GM18909 (cell line): ENCODE results near the gene MORN4.
"Not testable (repeated sequence)": the region's sequence is repeated elsewhere in the genome, so short reads cannot be mapped to it uniquely, and the experiment has no call there.

Experiments
- ATAC-seq: cut with Tn5 transposase; IDR thresholded peaks from one replicate; pipeline ENCODE4 v1.9.1; 2021; ENCODE audit warnings: mild to moderate bottlenecking; ENCODE audit not compliant: unreplicated experiment, poor library complexity

Gene MORN4

GRCh38 chr10:97632949-97633884, at the start of gene MORN4:
Gene MORN4, minus strand, starts transcription at chr10:97633500. Its CDS starts 13,847 bp downstream, at chr10:97619653.
- peak; percentile 99 for ATAC-seq

- no peak for ATAC-seq
These were observed 48.7 kb upstream of the MORN4 start for GRCh38 chr10:97682042-97682441.

GRCh38 chr10:97679594-97679993, 46.3 kb upstream of the MORN4 start:
- ATAC-seq = no peak

DNA sequence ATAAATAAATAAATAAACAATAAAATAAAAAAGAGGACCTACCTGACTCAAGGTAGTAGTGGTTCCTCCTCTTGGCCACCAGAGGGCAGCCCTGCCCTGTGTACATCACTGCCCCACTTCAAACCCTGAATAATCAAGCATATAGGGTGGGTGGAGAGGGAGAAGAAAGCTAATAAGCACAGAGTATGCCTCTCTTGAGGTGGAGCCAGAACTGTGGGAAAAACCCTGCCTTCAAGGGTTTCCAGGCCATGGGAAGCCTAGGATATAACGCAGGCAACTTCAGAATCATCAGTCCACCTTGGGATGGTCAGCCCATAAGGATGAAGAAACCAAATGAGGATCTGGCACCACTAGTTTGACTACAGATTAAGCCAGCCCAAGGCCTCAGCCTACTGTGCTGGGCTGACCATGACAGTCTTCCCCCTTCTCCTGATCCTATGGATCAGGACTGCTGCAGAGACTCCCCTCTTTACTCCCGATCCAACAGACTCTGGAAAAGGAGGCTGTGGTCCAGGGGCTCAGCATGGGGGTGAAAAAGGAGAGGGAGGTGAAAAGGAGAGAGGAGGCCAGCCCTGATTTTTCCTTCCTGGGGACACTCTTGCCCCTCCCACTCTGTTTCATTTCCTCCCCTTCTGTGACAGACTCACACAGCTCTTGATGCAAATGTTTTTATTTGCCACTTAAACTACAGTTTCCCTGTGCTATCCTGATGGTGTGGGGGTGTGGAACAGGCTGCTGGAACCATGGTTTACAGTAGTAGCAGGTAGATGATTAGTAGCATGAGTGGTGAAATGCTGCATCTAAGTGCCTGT, 43.7 kb upstream of the MORN4 start:
- peak; percentile 78 for ATAC-seq

DNA sequence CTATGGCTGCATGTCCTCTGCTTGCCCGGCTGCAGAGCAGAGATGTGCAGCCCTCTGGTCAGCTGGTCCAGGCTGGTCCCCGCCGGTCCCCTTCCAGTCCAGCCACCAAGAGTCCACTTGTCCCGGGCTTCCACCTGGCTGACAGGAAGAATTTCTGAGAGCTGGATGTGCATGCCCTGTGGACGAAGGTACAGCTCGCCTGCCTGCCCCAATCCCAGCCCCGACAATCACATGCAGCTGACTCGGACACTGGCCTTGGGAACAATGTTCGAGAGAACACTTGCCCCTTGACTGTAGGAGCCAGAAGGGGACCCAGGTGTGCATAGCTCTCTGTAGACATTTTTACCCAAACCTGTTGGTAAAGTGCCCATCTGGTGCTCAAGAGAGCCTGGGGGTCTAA, 41.9 kb upstream of the MORN4 start:
- no peak for ATAC-seq

GRCh38 chr10:97673736-97674525, 40.6 kb upstream of the MORN4 start:
- ATAC-seq = no peak

- ATAC-seq = no peak
These were observed 36.3 kb upstream of the MORN4 start for GRCh38 chr10:97669571-97669970.

DNA sequence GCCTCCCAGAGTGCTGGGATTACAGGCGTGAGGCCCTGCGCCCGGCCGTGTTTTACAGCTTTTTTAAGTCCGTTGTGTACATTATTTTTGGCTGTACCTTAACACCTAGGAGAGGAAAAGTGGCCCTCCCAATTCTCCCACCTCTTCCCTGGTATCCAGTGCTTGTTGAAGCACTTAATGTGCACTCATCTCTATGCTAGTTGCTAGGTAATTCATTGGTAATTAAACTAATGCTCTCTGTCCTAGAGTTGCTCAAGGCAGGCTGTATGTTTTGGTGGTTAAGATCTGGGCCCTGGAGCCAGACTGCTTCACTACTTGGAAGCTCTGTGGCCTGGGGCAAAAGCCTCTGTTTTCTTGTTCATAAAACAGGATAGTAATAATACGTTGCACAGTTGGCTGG, 34.2 kb upstream of the MORN4 start:
- no peak for ATAC-seq

DNA sequence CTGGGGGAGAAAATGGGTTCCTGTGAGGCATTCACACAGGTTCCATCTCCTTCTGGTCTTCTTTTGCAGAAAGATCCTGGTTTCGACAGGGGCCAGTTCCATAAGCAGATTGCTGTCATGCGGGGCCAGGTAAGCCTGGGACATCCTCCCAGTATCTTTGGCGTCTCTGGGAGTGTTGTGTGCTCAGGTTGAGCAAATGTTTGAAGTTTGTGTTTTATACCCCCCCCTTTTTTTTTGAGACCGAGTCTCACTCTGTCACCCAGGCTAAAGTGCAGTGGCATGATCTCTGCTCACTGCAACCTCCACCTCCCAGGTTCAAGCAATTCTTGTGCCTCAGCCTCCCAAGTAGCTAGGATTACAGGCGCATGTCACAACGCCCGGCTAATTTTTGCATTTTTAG, 33.7 kb upstream of the MORN4 start:
- no peak for ATAC-seq

DNA sequence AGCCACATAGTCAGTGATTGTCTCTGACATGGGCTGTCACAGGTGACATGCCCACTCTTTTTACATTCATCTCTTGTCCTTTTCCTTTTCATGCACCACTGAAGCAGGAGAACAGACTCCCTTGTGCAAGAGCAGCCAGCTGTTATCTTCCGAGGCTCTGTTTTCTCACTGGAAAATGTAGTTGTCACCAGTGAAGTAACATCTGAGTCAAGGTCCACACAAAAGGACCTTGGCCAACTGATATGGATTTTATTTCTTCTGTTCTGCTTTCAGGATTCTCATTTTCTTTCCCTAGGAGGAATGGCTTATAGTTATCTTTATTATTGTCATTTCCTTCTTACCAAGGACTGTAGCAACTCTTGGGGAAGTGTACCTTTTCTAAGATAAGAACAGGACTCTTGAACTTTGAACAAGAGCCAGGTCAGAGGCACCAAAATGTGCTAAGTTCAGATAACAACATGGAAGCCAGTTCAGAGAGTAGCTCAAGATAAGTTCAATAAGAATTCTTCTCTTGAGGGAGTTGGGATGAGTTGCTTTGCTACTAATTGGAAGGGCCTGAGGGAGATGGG, 31.1 kb upstream of the MORN4 start:
- no peak for ATAC-seq

DNA sequence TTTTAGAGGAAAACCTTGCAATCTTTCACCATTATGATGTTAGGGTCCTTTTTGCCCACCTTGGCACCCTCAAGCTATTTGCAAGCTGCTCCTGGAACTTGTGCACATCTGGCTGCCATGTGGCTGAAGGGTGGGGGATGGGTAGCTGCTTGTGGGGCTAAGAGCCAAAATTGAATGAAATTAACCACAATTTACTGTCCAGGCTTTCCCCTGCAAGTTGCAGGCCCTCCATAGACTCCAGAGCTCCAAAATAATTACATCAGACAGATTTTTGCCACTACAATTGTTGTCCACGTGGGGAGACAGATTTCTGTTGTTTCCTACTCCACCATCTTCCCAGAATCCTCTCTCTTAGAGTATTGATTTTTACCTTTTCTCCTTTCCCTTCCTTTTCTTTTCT, 26.3 kb upstream of the MORN4 start:
- no peak for ATAC-seq

DNA sequence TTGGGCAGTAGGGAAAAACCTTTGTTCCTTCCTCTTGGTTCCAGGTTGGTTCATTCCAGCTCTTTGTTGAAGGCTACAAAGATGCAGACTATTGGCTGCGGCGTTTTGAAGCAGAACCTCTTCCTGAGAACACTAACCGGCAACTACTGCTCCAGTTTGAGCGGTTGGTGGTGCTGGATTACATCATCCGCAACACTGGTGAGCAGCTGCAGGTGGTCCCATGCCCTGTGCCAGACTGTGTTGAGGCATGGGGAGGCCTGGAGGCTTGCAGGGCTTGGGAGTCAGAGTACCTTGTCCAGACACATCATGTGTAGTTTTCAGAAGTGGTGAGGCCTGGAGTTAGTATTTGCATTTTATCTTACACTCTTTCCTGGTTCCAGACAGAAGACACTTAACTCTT, 23.5 kb upstream of the MORN4 start:
- no peak for ATAC-seq

GRCh38 chr10:97651773-97652172, 18.5 kb upstream of the MORN4 start:
- no peak for ATAC-seq

DNA sequence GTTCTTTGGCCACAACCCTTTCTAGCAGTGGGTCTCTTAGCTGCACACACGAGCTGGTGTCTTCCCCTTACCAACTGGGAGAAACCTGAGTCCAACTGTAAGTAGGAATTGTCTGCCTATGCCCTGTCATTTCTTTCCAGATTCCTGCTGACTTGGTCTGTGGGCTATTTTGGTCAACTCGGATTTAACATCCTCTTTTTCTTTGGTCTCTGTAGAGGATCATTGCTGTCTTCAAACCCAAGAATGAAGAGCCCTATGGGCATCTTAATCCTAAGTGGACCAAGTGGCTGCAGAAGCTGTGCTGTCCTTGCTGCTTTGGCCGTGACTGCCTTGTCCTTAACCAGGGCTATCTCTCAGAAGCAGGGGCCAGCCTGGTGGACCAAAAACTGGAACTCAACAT, 17.4 kb upstream of the MORN4 start:
- ATAC-seq = no peak

- ATAC-seq = not testable (repeated sequence)
These were observed 16.1 kb upstream of the MORN4 start for GRCh38 chr10:97649405-97649750.

DNA sequence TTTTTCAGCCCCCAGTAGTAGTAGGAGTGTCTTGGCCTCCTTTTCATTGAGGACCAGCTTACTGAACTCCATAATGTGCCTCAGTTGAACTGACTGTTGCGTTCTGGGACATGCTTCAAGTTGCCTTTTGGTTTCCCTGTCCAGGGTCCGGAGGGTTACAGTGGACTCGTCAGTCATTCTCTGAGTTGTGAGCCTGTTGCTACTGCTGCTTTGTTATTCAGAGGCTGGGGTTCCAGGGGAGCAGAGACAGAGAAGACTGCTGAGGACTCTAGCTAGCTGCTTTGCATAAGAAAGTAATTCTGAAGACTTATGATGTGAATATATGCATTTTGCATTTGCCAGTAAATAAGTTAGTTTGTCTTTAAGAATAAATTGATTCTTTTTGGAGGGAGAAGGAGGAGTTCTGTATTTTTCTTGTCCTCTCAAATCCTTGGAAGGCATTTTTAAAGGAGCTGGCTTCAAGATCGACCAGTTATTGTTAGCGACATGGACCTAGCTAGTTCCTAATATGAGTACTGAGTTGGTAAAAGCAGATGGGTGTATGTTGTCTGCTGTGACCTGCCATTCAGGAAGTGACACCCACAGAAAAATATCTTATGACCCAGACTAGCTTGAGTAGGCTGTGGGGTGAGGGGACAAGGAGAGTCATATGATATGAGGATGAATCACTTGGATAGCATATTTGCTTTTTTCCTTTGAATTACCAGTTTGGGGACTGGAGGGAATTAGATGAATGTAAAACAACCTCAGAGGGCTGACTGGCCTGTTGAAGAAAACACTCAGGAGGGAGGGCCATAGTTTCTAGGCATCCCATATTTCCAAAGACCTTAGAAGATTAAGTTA, 15.5 kb upstream of the MORN4 start:
- ATAC-seq = peak; percentile 85

- no peak for ATAC-seq
These were observed 14.3 kb upstream of the MORN4 start for GRCh38 chr10:97647556-97647955.

DNA sequence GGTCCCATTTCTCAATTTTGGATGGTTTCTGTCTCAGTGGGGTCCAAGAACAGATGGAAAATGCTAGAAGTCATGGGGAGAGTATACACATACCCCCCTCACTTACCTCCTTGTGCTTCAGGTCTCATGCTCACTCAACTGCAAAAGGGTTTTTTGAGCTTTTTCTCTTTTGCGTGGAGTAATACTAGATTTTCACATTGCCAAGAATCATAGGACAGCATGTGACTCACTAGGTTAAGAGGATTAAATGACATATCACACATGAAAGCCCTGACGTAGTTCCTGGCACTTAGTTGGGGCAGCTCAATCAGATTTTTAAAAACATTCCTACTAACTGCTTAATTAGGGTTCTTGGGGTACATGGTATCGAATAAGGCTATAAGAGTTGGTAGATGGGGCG, 11.6 kb upstream of the MORN4 start:
- ATAC-seq = no peak

GRCh38 chr10:97643441-97643985, 10.2 kb upstream of the MORN4 start:
- no peak for ATAC-seq
